K562 (cell line): Measurements from ENCODE around the gene LMO7. TPM values are rescaled to one million over a fixed set of nuclear protein-coding genes. Genes with fewer than 3 reads are reported as not detected.

Experiments
- AFF1 ChIP-seq, 2 experiments: fragments of 450-650 bp; IDR thresholded peaks; 2 replicates each; pipeline ENCODE4 v1.6.1; 2018; ENCODE audit warnings: mild to moderate bottlenecking in 2 of 2, low read depth in 1 of 2; ENCODE audit not compliant: partially characterized antibody in 2 of 2
- HOMEZ ChIP-seq: fragments of 250-450 bp; sonication (Bioruptor Pico); IDR thresholded peaks from 2 replicates; pipeline ENCODE4 v1.4.0; 2020; ENCODE audit warnings: mild to moderate bottlenecking, moderate library complexity
- MYNN ChIP-seq, 2 experiments: sonication (generic); formaldehyde crosslinking in 1 of 2; IDR thresholded peaks; 2 replicates each; pipeline versions ENCODE4 v1.5.0 to v1.6.1; 2016 to 2020; ENCODE audit warnings: antibody characterized with exemption in 1 of 2, missing genetic modification reagents in 1 of 2
- NFXL1 ChIP-seq: fragments of 450-650 bp; formaldehyde crosslinking; IDR thresholded peaks from 2 replicates; pipeline ENCODE4 v1.4.0; 2021; ENCODE audit warnings: mild to moderate bottlenecking
- RBM14 ChIP-seq: fragments of 200-400 bp; formaldehyde crosslinking; IDR thresholded peaks from 2 replicates; pipeline ENCODE4 v1.6.1; 2018; ENCODE audit warnings: low read depth, mild to moderate bottlenecking, low read length, moderate library complexity, borderline replicate concordance; ENCODE audit not compliant: insufficient read depth
- ZFX ChIP-seq: sonication (generic); formaldehyde crosslinking; IDR thresholded peaks from 2 replicates; pipeline ENCODE4 v1.8.0; 2022; ENCODE audit warnings: mild to moderate bottlenecking, missing genetic modification reagents, moderate library complexity
- ZNF133 ChIP-seq: fragments of 250-450 bp; sonication (Bioruptor Pico); IDR thresholded peaks from 2 replicates; pipeline ENCODE4 v1.4.0; 2020; ENCODE audit warnings: mild to moderate bottlenecking
- ZNF318 ChIP-seq, 2 experiments: fragments of 450-650 bp; IDR thresholded peaks; 2 replicates each; pipeline ENCODE4 v1.6.1; 2016; ENCODE audit warnings: mild to moderate bottlenecking in 2 of 2, borderline replicate concordance in 1 of 2, low read depth in 1 of 2, moderate library complexity in 1 of 2
- ZNF561 ChIP-seq: fragments of 450-650 bp; formaldehyde crosslinking; conservative IDR thresholded peaks from 2 replicates; pipeline ENCODE4 v1.4.0; 2020; ENCODE audit warnings: mild to moderate bottlenecking, moderate library complexity
- ZNF644 ChIP-seq: fragments of 200-800 bp; sonication (Bioruptor generic); IDR thresholded peaks from 2 replicates; pipeline ENCODE4 v1.6.1; 2016; ENCODE audit warnings: low read depth, missing genetic modification characterization, missing compliant biosample characterization
- ZNF668 ChIP-seq: fragments of 250-450 bp; sonication (Bioruptor Pico); IDR thresholded peaks from 2 replicates; pipeline ENCODE4 v1.8.0; 2022; ENCODE audit warnings: mild to moderate bottlenecking, inconsistent platforms
- polyA plus RNA-seq, 8 experiments: library from polyadenylated mRNA; depleted of rRNA in 4 of 8; stranded (reverse) in 5 of 8; unstranded in 3 of 8; fragments of >200 nt; fragmentation: Nextera tagmentation in 2 of 8; fragmentation: Illumina TruSeq in 1 of 8; extraction: Ambion mirVana in 2 of 8; extraction: Trizol in 1 of 8; gene quantifications; 2 replicates each; pipeline versions ENCODE4 v1.2.1 to v1.2.3, GENCODE V29; 2011 to 2014; ENCODE audit warnings: inconsistent platforms in 1 of 8, missing spikeins in 1 of 8
- total RNA-seq, 7 experiments: library from RNA; depleted of rRNA in 6 of 7; stranded (reverse); fragments of >200 nt in 6 of 7; fragmentation: Illumina TruSeq in 2 of 7; extraction: Trizol in 2 of 7; gene quantifications; 2 replicates each; pipeline versions ENCODE4 v1.2.1 to v1.2.3, GENCODE V29; 2011 to 2021; ENCODE audit warnings: low replicate concordance in 1 of 7

Gene LMO7
- total and polyA plus RNA-seq, 9 of the 15 experiments (the other 6 are each of a cell fraction or from before 2014, with no cell fraction given), result 0.42 to 4.3 (median 1.7) TPM

DNA sequence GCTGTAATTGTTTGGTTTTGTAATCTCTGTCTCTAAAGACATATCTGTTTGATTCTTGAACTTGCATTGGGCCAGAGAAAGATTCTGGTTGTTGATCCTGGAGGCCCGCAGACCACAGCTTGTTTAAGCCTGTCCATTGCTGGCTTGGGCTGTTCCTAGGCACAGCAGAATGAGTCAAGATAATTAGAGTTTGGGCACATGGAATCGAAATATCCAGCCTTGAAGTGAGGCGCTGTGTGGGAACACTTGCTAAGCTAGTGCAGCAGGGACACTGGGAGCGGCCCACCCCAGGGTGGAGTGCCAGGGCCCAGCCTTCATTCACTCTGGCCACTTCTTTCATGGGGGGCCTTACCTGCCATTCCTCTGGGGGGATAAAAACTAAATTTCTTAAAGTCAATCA lies 219.7 kb downstream of the LMO7 start (continued):
- TF ChIP-seq ZNF318 (IDR thresholded peaks at IDR 0.05; ENCODE audit: borderline replicate concordance in 1 of 2, low read depth in 1 of 2), result no peak
- TF ChIP-seq AFF1 (IDR thresholded peaks at IDR 0.05; ENCODE audit: low read depth in 1 of 2, partially characterized antibody in 2 of 2), result no peak
- TF ChIP-seq HOMEZ (CRISPR knock-in tag), result no peak
- TF ChIP-seq NFXL1, result no peak
- no peak for TF ChIP-seq ZFX (CRISPR knock-in tag)
- TF ChIP-seq RBM14, result no peak
- no peak for TF ChIP-seq MYNN (IDR thresholded peaks at IDR 0.05)
- TF ChIP-seq MYNN (CRISPR knock-in tag; IDR thresholded peaks at IDR 0.05), result no peak
- no peak for TF ChIP-seq ZNF668 (CRISPR knock-in tag)
- no peak for TF ChIP-seq ZNF644 (tag)
- TF ChIP-seq ZNF561 (CRISPR knock-in tag), result no peak
- no peak for TF ChIP-seq ZNF133 (CRISPR knock-in tag)
- TF ChIP-seq, all 486 proteins: peak for 0
